Activated B cell treated with CpG ODN at 0.5 μM for 24 hours (primary cell): ENCODE results near the gene CHMP1A. TPM values are rescaled to one million over a fixed set of nuclear protein-coding genes. Genes with fewer than 3 reads are reported as not detected.
"Not testable (repeated sequence)": the region's sequence is repeated elsewhere in the genome, so short reads cannot be mapped to it uniquely, and the experiment has no call there.

Experiments used
- ATAC-seq: fragments of 200-7000 bp; cut with Tn5 transposase; one replicate; pipeline ENCODE4 v1.10.0; 2021; ENCODE audit warnings: low read depth, mild to moderate bottlenecking, moderate library complexity
- CTCF ChIA-PET: fragments of 350-600 bp; sonication (Branson Sonifier 250); formaldehyde crosslinking; loops from one replicate; lab custom pipeline; 2021; ENCODE audit warnings: antibody characterized with exemption; lab: Charles Lee
- POLR2A ChIA-PET: fragments of 350-600 bp; sonication (Branson Sonifier 250); formaldehyde crosslinking; loops from one replicate; lab custom pipeline; 2021; ENCODE audit warnings: antibody characterized with exemption; lab: Charles Lee
- DNase-seq: peaks from one replicate; pipeline ENCODE4 v3.0.0; 2022
- H3K27ac Mint-ChIP-seq: one replicate; pipeline ENCODE4 v1.8.0; 2020; ENCODE audit warnings: mixed read lengths
- H3K27me3 Mint-ChIP-seq: one replicate; pipeline ENCODE4 v1.8.0; 2021; ENCODE audit warnings: mixed read lengths
- H3K36me3 Mint-ChIP-seq: one replicate; pipeline ENCODE4 v1.8.0; 2021; ENCODE audit warnings: low read depth, mixed read lengths
- H3K4me1 Mint-ChIP-seq: one replicate; pipeline ENCODE4 v1.8.0; 2021; ENCODE audit warnings: mixed read lengths
- H3K4me3 Mint-ChIP-seq: one replicate; pipeline ENCODE4 v1.8.0; 2020; ENCODE audit warnings: mild to moderate bottlenecking, mixed read lengths
- H3K9me3 Mint-ChIP-seq: one replicate; pipeline ENCODE4 v1.8.0; 2020; ENCODE audit warnings: mixed read lengths
- intact Hi-C: fragments of 100-400 bp; cut with micrococcal nuclease; formaldehyde crosslinking; loops from one replicate; pipeline ENCODE4 v1.15.1; 2024
- total RNA-seq: library from RNA; stranded (reverse); gene quantifications from 2 replicates; pipeline ENCODE4 v1.2.3, GENCODE V29; 2022
- TF ChIP-seq, protein P1 (sequence below): fragments of 200-600 bp; IDR thresholded peaks from one replicate; pipeline ENCODE4 v1.8.0; 2022; ENCODE audit warnings: antibody characterized with exemption, mild to moderate bottlenecking

CHMP1A gene
- total RNA-seq, 1 donor from 2014 or later = 98.7 TPM

DNA sequence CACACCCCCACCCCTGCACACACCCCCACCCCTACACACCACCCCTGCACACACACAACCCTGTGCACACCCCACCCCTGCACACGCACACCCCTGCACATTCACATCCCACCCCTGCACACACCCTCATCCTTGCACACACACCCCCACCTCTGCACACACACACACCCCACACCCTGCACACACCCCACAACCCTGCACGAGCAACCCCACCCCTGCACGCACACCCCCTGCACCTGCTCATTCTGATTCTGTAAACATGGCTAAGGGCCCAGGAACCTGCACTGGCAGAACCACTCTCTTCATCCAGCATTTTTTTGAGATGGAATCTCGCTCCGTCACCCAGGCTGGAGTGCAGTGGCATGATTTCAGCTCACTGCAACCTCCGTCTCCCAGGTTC lies 18.1 kb downstream of the CHMP1A start:
- Mint-ChIP-seq H3K36me3 (peaks cover 6% of the 10 kb centered on the region), H3K4me1 (peaks cover 8% of the 10 kb centered on the region), H3K27me3 (no peaks in the 10 kb centered on the region), H3K9me3 (no peaks in the 10 kb centered on the region), H3K4me3 (no peak overlapping the region), H3K27ac (no peak overlapping the region)
- CTCF ChIA-PET = no interaction called here
- no peak for DNase-seq
- intact Hi-C loops = no loop called here
- TF ChIP-seq, protein P1, sequence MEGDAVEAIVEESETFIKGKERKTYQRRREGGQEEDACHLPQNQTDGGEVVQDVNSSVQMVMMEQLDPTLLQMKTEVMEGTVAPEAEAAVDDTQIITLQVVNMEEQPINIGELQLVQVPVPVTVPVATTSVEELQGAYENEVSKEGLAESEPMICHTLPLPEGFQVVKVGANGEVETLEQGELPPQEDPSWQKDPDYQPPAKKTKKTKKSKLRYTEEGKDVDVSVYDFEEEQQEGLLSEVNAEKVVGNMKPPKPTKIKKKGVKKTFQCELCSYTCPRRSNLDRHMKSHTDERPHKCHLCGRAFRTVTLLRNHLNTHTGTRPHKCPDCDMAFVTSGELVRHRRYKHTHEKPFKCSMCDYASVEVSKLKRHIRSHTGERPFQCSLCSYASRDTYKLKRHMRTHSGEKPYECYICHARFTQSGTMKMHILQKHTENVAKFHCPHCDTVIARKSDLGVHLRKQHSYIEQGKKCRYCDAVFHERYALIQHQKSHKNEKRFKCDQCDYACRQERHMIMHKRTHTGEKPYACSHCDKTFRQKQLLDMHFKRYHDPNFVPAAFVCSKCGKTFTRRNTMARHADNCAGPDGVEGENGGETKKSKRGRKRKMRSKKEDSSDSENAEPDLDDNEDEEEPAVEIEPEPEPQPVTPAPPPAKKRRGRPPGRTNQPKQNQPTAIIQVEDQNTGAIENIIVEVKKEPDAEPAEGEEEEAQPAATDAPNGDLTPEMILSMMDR = no peak
- ATAC-seq = no peak
- POLR2A ChIA-PET = no interaction called here

DNA sequence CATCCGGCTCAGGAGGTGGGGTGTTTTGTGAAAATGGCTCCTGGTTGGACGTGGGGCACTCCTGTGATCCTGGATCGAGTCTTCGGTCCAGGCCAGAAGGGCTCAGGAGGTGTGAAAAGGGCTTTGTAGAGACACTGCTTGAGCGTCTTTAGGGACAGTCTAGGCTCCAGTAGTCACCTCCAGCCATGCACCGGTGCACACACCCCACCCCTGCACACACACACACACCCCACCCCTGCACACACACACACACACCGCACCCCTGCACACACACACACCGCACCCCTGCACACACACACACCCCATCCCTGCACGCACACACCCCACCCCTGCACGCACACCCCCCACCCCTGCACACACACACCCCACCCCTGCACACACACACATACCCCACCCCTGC lies 19.1 kb downstream of the CHMP1A start:
- H3K4me3 Mint-ChIP-seq = no peak overlapping the region
- no peaks in the 10 kb centered on the region for H3K27me3 Mint-ChIP-seq
- H3K27ac Mint-ChIP-seq = no peak overlapping the region
- no peak for ATAC-seq
- no peaks in the 10 kb centered on the region for H3K36me3 Mint-ChIP-seq
- H3K9me3 Mint-ChIP-seq = no peaks in the 10 kb centered on the region
- H3K4me1 Mint-ChIP-seq = peaks cover 8% of the 10 kb centered on the region
- ChIA-PET CTCF (interaction anchor here (0.5 kb wide), 1 partner anchor 12 kb away, joined by 3 read pairs; no protein-coding TSS in a partner anchor), POLR2A (no interaction called here)
- intact Hi-C loops = no loop called here
- TF ChIP-seq, protein P1 = no peak
- DNase-seq = no peak

DNA sequence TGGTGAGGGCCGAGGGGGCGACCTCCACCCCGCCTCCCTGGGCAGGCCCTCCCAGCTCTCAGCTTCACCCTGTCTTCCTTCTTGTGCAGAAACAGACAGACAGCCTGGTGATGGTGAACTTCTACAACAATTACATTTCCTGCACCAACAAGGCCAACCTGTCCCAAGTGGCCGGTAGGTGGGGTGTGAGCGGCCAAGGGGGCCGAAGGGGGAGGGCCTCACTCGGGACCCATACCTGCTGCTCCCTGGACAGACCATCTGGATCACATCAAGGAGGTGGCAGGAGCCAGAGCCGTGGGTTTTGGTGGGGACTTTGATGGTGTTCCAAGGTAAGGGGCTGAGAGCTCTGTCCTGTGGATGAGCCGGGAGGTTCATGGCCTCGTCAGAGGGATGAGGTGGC lies 20.1 kb downstream of the CHMP1A start:
- ATAC-seq (no peak), DNase-seq (no peak)
- TF ChIP-seq, protein P1 = no peak
- Mint-ChIP-seq H3K36me3 (no peaks in the 10 kb centered on the region), H3K4me3 (no peak overlapping the region), H3K27ac (no peak overlapping the region), H3K4me1 (peaks cover 8% of the 10 kb centered on the region), H3K9me3 (no peaks in the 10 kb centered on the region), H3K27me3 (no peaks in the 10 kb centered on the region)
- POLR2A ChIA-PET = no interaction called here
- CTCF ChIA-PET = no interaction called here
- intact Hi-C loops = no loop called here

DNA sequence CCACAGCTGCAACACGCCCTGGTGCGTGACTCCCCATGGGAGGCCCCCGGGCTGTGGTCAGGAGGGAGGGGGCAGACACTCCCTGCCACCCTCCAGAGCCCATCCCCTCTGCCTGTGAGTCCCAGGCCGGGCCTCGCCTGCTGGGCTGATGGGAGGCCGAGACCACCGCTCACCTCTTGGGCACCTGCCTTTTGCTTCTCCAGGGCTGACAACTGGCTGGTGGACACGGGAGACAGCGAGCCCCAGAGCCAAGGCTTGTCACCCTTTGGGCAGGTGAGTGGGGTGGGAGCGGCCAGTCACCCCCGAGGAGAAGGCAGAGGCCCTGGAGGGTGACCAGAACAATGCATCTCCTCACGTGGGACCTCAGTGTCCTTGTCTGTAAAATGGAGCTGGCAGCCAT lies 20.8 kb downstream of the CHMP1A start:
- POLR2A ChIA-PET = no interaction called here
- no peaks in the 10 kb centered on the region for H3K36me3 Mint-ChIP-seq
- H3K27me3 Mint-ChIP-seq = no peaks in the 10 kb centered on the region
- no peak overlapping the region for H3K4me3 Mint-ChIP-seq
- ATAC-seq (no peak), DNase-seq (no peak)
- CTCF ChIA-PET = no interaction called here
- H3K27ac Mint-ChIP-seq = no peak overlapping the region
- peaks cover 8% of the 10 kb centered on the region for H3K4me1 Mint-ChIP-seq
- intact Hi-C loops = no loop called here
- TF ChIP-seq, protein P1 = no peak
- H3K9me3 Mint-ChIP-seq = no peaks in the 10 kb centered on the region

DNA sequence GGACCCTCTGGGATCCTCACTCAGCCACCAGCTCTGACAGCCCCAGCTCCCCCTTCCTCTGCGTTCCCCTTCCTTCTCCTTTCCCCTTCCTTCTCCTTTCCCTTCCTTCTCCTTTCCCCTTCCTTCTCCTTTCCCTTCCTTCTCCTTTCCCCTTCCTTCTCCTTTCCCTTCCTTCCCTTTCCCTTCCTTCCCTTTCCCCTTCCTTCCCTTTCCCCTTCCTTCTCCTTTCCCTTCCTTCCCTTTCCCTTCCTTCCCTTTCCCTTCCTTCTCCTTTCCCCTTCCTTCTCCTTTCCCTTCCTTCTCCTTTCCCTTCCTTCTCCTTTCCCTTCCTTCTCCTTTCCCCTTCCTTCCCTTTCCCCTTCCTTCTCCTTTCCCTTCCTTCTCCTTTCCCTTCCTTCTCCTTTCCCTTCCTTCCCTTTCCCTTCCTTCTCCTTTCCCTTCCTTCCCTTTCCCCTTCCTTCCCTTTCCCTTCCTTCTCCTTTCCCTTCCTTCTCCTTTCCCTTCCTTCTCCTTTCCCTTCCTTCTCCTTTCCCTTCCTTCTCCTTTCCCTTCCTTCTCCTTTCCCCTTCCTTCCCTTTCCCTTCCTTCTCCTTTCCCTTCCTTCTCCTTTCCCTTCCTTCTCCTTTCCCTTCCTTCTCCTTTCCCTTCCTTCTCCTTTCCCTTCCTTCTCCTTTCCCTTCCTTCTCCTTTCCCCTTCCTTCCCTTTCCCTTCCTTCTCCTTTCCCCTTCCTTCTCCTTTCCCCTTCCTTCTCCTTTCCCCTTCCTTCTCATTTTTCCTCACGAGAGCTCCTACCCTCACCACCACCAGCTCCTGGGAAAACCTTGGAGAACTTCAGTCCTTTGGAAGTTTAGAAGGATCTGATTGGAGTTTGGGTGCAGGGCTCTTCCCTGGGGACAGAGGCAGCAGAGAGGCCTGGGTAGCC lies 22.8 kb downstream of the CHMP1A start:
- POLR2A ChIA-PET = not testable (repeated sequence)

More for the DNA sequence above, 22.8 kb downstream of the CHMP1A start:
- H3K36me3 Mint-ChIP-seq, ATAC-seq, H3K27me3 Mint-ChIP-seq, CTCF ChIA-PET, intact Hi-C loops, H3K27ac Mint-ChIP-seq, H3K9me3 Mint-ChIP-seq, H3K4me1 Mint-ChIP-seq, DNase-seq, H3K4me3 Mint-ChIP-seq: not testable (repeated sequence)
